Endothelial cell (in vitro differentiated cells): ENCODE data around the gene CNTNAP5. TPM values are rescaled to one million over a fixed set of nuclear protein-coding genes. Genes with fewer than 3 reads are reported as not detected.

ENCODE experiments used
- DNase-seq: peaks from one replicate; pipeline ENCODE4 v3.0.0; 2021; ENCODE audit warnings: low spot score
- H3K27ac Mint-ChIP-seq: one replicate; pipeline ENCODE4 v1.8.0; 2021; ENCODE audit warnings: mixed read lengths, inconsistent platforms; ENCODE audit not compliant: unreplicated experiment
- H3K27me3 Mint-ChIP-seq: one replicate; pipeline ENCODE4 v1.8.0; 2021; ENCODE audit warnings: mild to moderate bottlenecking, moderate library complexity, mixed read lengths, inconsistent platforms; ENCODE audit not compliant: unreplicated experiment
- H3K36me3 Mint-ChIP-seq: one replicate; pipeline ENCODE4 v1.8.0; 2021; ENCODE audit warnings: mild to moderate bottlenecking, low read depth, mixed read lengths, inconsistent platforms; ENCODE audit not compliant: unreplicated experiment
- H3K4me1 Mint-ChIP-seq: one replicate; pipeline ENCODE4 v1.8.0; 2021; ENCODE audit warnings: mild to moderate bottlenecking, mixed read lengths, inconsistent platforms; ENCODE audit not compliant: unreplicated experiment
- H3K4me3 Mint-ChIP-seq: one replicate; pipeline ENCODE4 v1.8.0; 2021; ENCODE audit warnings: mild to moderate bottlenecking, mixed read lengths, inconsistent platforms; ENCODE audit not compliant: unreplicated experiment
- H3K9me3 Mint-ChIP-seq: one replicate; pipeline ENCODE4 v1.8.0; 2021; ENCODE audit warnings: mixed read lengths, inconsistent platforms; ENCODE audit not compliant: unreplicated experiment
- total RNA-seq: library from RNA; stranded (reverse); fragmentation: NEBNext Ultra II Directional; extraction: Animal tissue kit (Norgen Biotek cat#: 25700); gene quantifications from one replicate; pipeline ENCODE4 v1.2.1, GENCODE V29; 2021; ENCODE audit not compliant: unreplicated experiment
- TF ChIP-seq, protein P1 (sequence below): fragments of 200-600 bp; sonication (generic); IDR thresholded peaks from one replicate; pipeline ENCODE4 v1.5.0; 2021; ENCODE audit warnings: antibody characterized with exemption; ENCODE audit not compliant: unreplicated experiment

Gene CNTNAP5
- total RNA-seq, 1 donor from 2014 or later = 5.0 TPM

DNA sequence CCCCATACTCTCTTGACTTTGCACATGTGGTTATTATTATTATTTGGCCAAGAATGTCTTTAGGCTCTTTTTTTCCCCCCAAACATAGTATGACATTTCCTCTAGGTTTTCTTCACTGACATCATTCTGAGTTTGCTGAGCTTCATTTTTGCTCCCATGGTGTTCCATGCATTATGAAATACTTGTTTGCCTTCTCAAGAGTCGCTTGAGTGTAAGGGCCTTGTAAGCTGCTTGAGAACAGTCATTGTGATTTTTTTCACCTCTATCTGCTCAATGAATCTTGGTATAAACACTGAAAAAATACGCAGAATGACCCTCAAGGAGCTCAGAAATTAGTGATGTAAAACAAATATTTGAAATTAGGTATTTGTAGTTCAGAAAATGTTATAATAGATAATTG, 688.9 kb downstream of the CNTNAP5 start:
- Mint-ChIP-seq H3K4me3 (no peak overlapping the region), H3K36me3 (no peaks in the 10 kb centered on the region), H3K27ac (no peak overlapping the region), H3K4me1 (peaks cover 1% of the 10 kb centered on the region), H3K27me3 (no peaks in the 10 kb centered on the region), H3K9me3 (no peaks in the 10 kb centered on the region)
- TF ChIP-seq, protein P1, sequence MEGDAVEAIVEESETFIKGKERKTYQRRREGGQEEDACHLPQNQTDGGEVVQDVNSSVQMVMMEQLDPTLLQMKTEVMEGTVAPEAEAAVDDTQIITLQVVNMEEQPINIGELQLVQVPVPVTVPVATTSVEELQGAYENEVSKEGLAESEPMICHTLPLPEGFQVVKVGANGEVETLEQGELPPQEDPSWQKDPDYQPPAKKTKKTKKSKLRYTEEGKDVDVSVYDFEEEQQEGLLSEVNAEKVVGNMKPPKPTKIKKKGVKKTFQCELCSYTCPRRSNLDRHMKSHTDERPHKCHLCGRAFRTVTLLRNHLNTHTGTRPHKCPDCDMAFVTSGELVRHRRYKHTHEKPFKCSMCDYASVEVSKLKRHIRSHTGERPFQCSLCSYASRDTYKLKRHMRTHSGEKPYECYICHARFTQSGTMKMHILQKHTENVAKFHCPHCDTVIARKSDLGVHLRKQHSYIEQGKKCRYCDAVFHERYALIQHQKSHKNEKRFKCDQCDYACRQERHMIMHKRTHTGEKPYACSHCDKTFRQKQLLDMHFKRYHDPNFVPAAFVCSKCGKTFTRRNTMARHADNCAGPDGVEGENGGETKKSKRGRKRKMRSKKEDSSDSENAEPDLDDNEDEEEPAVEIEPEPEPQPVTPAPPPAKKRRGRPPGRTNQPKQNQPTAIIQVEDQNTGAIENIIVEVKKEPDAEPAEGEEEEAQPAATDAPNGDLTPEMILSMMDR = no peak
- no peak for DNase-seq

- Mint-ChIP-seq H3K27me3 (no peaks in the 10 kb centered on the region), H3K27ac (no peak overlapping the region), H3K4me1 (peaks cover 8% of the 10 kb centered on the region), H3K9me3 (no peaks in the 10 kb centered on the region), H3K36me3 (no peaks in the 10 kb centered on the region), H3K4me3 (no peak overlapping the region)
- TF ChIP-seq, protein P1 = no peak
- DNase-seq = no peak
Observed at GRCh38 chr2:124725187-124725586, 700.1 kb downstream of the CNTNAP5 start.

- no peak overlapping the region for H3K27ac Mint-ChIP-seq
- H3K4me1 Mint-ChIP-seq = no peaks in the 10 kb centered on the region
- DNase-seq = no peak
- H3K27me3 Mint-ChIP-seq = peaks cover 1% of the 10 kb centered on the region
- no peaks in the 10 kb centered on the region for H3K9me3 Mint-ChIP-seq
- TF ChIP-seq, protein P1 = no peak
- no peak overlapping the region for H3K4me3 Mint-ChIP-seq
- no peaks in the 10 kb centered on the region for H3K36me3 Mint-ChIP-seq
Observed at GRCh38 chr2:124740636-124741035, 715.5 kb downstream of the CNTNAP5 start.

- no peaks in the 10 kb centered on the region for H3K27me3 Mint-ChIP-seq
- H3K36me3 Mint-ChIP-seq = no peaks in the 10 kb centered on the region
Observed at GRCh38 chr2:124753842-124754241, 728.8 kb downstream of the CNTNAP5 start.

GRCh38 chr2:124755386-124755785, 730.3 kb downstream of the CNTNAP5 start:
- Mint-ChIP-seq H3K27me3 (no peaks in the 10 kb centered on the region), H3K27ac (no peak overlapping the region)

More at GRCh38 chr2:124753842-124754241, 728.8 kb downstream of the CNTNAP5 start:
- TF ChIP-seq, protein P1 = no peak
- no peaks in the 10 kb centered on the region for H3K9me3 Mint-ChIP-seq
- DNase-seq = no peak
- no peaks in the 10 kb centered on the region for H3K4me1 Mint-ChIP-seq
- H3K27ac Mint-ChIP-seq = no peak overlapping the region
- no peak overlapping the region for H3K4me3 Mint-ChIP-seq

More at GRCh38 chr2:124755386-124755785, 730.3 kb downstream of the CNTNAP5 start:
- no peaks in the 10 kb centered on the region for H3K9me3 Mint-ChIP-seq
- TF ChIP-seq, protein P1 = no peak
- H3K4me3 Mint-ChIP-seq = no peak overlapping the region
- DNase-seq = no peak
- no peaks in the 10 kb centered on the region for H3K36me3 Mint-ChIP-seq
- no peaks in the 10 kb centered on the region for H3K4me1 Mint-ChIP-seq
